Ovary (tissue), 3 donors: ENCODE measurements around the gene MOBP.

Source experiments
- POLR2A ChIP-seq: fragments of 450-650 bp; IDR thresholded peaks from one replicate; pipeline ENCODE4 v1.6.1; 2017; ENCODE audit warnings: antibody characterized with exemption, mild to moderate bottlenecking, moderate library complexity
- TF ChIP-seq, protein P1 (sequence below), 3 donors: fragments of 450-650 bp in 2 of 3; fragments of 200-600 bp in 1 of 3; IDR thresholded peaks; one replicate each; pipeline versions ENCODE4 v1.5.1 to v1.8.0; 2016 to 2022; ENCODE audit warnings: antibody characterized with exemption in 3 of 3, mild to moderate bottlenecking in 1 of 3
- donor health status: DM: no; HTN: no; CAD: no.

GRCh38 chr3:39524107-39524506 is 56.6 kb downstream of the MOBP start:
- TF ChIP-seq, protein P1, sequence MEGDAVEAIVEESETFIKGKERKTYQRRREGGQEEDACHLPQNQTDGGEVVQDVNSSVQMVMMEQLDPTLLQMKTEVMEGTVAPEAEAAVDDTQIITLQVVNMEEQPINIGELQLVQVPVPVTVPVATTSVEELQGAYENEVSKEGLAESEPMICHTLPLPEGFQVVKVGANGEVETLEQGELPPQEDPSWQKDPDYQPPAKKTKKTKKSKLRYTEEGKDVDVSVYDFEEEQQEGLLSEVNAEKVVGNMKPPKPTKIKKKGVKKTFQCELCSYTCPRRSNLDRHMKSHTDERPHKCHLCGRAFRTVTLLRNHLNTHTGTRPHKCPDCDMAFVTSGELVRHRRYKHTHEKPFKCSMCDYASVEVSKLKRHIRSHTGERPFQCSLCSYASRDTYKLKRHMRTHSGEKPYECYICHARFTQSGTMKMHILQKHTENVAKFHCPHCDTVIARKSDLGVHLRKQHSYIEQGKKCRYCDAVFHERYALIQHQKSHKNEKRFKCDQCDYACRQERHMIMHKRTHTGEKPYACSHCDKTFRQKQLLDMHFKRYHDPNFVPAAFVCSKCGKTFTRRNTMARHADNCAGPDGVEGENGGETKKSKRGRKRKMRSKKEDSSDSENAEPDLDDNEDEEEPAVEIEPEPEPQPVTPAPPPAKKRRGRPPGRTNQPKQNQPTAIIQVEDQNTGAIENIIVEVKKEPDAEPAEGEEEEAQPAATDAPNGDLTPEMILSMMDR (IDR thresholded peaks at IDR 0.05): no peak
- no peak for TF ChIP-seq POLR2A
